ENCODE data around the gene ACOT7. TPM values are rescaled to one million over a fixed set of nuclear protein-coding genes. Genes with fewer than 3 reads are reported as not detected.

The ACOT7 gene
- total RNA-seq, 1 experiment from 2014 or later, result 70.2 TPM

DNA sequence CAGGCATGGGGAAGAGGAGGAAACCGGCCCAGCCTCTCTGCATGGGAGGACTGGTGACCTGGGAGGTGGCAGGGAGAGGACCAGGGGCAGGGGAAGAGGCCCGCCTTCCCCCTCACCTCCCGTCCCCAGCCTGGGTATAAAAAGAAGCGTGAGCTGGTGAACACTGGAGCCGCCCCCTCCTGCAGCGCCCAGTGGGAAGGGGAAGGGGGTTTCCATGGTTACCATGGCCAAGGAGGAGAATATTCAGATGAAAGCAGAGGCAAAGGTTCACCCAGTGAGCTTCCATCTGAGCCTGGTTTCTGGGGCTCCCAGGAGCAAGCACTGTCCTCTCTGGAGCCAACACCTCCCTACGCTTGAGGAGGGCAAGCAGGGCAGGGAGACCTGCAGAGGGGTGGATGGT is 54.9 kb downstream of the ACOT7 start:
- CTCF ChIA-PET, result no interaction called here
- POLR2A ChIA-PET (ENCODE audit: unreplicated experiment), result no interaction called here
- peaks cover under 1% of the 10 kb centered on the region for H3K4me1 ChIP-seq (replicated peaks; ENCODE audit: insufficient read depth)
- no peak overlapping the region for H2AFZ ChIP-seq
- no peaks in the 10 kb centered on the region for H3K27me3 ChIP-seq (ENCODE audit: insufficient read depth, low read depth)
- no peaks in the 10 kb centered on the region for H4K20me1 ChIP-seq (ENCODE audit: insufficient read depth)
- H3K9me2 ChIP-seq (ENCODE audit: insufficient read depth), result no peaks in the 10 kb centered on the region
- no peak overlapping the region for H3K4me2 ChIP-seq
- no peak overlapping the region for H3K27ac ChIP-seq
- DNase-seq, result no peak
- no TSS peak for BruUV-seq (replicated peaks)
- no peaks in the 10 kb centered on the region for H3K36me3 ChIP-seq (ENCODE audit: low read depth)
- H3K9me3 ChIP-seq (ENCODE audit: insufficient read depth, low read depth), result no peaks in the 10 kb centered on the region
- no peak overlapping the region for H3K4me3 ChIP-seq
- no peaks in the 10 kb centered on the region for H3K79me2 ChIP-seq (ENCODE audit: low read depth)
- TF ChIP-seq, protein P1, sequence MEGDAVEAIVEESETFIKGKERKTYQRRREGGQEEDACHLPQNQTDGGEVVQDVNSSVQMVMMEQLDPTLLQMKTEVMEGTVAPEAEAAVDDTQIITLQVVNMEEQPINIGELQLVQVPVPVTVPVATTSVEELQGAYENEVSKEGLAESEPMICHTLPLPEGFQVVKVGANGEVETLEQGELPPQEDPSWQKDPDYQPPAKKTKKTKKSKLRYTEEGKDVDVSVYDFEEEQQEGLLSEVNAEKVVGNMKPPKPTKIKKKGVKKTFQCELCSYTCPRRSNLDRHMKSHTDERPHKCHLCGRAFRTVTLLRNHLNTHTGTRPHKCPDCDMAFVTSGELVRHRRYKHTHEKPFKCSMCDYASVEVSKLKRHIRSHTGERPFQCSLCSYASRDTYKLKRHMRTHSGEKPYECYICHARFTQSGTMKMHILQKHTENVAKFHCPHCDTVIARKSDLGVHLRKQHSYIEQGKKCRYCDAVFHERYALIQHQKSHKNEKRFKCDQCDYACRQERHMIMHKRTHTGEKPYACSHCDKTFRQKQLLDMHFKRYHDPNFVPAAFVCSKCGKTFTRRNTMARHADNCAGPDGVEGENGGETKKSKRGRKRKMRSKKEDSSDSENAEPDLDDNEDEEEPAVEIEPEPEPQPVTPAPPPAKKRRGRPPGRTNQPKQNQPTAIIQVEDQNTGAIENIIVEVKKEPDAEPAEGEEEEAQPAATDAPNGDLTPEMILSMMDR (conservative IDR thresholded peaks at IDR 0.05), result no peak
- TF ChIP-seq EZH2 (IDR thresholded peaks at IDR 0.05; ENCODE audit: low read depth), result no peak
- intact Hi-C loops (cut with micrococcal nuclease; ENCODE audit: unreplicated experiment), result no loop called here
- H3F3A ChIP-seq (ENCODE audit: insufficient read depth, low read depth), result peaks cover 2% of the 10 kb centered on the region; the same call in 1 of the 2 replicates

DNA sequence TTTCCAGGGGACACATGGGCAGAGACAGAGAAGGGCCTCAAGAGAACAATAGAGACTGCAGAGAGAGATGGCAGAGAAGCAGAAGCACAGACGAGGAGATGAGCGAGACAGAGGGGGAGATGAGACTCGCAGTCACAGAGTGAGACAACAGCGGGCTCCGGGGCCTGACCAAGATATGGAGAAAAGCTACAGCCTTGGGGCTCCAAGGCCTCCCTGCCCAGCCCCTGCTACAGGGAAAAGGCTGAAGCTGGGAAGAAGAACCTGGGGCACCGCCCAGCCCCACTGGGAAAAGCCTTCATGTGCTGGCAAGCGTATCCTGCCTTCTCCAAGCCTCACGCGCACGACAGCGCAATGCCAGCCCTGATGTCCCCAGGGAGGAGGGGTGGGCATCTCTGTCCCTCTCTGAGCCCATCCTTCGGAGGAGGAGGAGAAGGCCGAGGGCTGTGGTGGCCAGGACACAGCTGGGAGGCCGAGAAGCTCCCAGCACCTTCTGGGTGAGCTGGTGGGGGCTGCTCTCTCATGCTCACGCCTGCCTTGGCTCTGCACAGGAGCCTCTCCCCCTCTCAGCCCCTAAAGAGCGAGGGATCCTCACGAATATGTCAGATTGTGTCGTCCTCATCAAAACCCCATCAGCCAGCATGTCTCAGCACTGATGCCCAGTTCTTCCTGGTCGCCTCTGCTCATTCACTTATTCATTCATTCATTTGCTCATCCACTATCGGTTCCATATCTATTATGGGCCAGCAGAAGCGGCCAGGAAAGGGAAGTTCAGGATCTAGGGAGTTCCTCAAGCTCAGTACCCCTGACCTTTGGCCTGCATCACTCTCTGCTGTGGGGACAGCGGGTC is 56.6 kb downstream of the ACOT7 start:
- TF ChIP-seq, protein P1 (conservative IDR thresholded peaks at IDR 0.05), result no peak
- TF ChIP-seq EZH2 (IDR thresholded peaks at IDR 0.05; ENCODE audit: low read depth), result no peak
- no peak overlapping the region for H2AFZ ChIP-seq
- no peak overlapping the region for H3K4me2 ChIP-seq
- H3K9me3 ChIP-seq (ENCODE audit: insufficient read depth, low read depth), result no peaks in the 10 kb centered on the region
- ChIA-PET POLR2A (ENCODE audit: unreplicated experiment) (no interaction called here), CTCF (no interaction called here)
- H3K9me2 ChIP-seq (ENCODE audit: insufficient read depth), result no peaks in the 10 kb centered on the region
- intact Hi-C loops (cut with micrococcal nuclease; ENCODE audit: unreplicated experiment), result no loop called here
- H3K4me3 ChIP-seq, result no peak overlapping the region
- H4K20me1 ChIP-seq (ENCODE audit: insufficient read depth), result no peaks in the 10 kb centered on the region
- BruUV-seq (replicated peaks), result no TSS peak
- H3K36me3 ChIP-seq (ENCODE audit: low read depth), result no peaks in the 10 kb centered on the region
- no peaks in the 10 kb centered on the region for H3K27me3 ChIP-seq (ENCODE audit: insufficient read depth, low read depth)
- no peaks in the 10 kb centered on the region for H3K4me1 ChIP-seq (replicated peaks; ENCODE audit: insufficient read depth)
- no peak overlapping the region for H3K27ac ChIP-seq
- no peaks in the 10 kb centered on the region for H3F3A ChIP-seq (ENCODE audit: insufficient read depth, low read depth)
- no peaks in the 10 kb centered on the region for H3K79me2 ChIP-seq (ENCODE audit: low read depth)
- DNase-seq, result no peak

DNA sequence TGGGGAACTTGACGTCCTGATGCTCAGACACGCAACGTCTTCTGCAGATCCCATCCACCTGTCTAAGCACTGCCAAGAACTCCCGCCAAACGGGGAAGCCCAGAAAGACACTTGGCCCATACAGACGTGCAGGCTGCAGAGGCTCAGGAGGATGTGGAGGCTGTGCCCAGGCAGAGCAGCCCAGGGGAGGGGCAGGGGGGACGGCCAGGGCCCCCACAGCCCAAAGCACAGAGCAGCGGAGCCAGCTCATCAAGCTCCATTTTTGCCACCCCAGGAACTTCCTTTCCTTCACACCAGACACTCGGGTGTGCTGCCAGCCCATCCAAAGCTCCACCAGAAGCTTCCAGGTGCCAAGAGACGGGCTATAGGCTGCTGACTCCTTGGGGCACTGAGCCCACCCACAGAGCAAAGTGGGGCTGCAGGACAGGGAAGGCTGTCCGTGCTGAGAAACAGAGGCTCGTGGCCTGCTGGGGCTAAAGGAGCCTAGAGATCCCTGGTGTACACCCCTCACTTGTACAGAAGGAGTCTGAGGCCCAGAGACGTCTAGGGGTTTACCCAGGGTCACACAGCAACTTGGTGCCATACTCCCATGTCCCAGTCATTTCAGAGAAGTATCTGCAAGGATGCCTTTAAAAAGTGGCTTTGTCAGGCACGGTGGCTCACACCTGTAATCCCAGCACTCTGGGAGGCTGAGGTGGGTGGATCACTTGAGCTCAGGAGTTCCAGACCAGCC is 59.1 kb downstream of the ACOT7 start:
- ChIA-PET CTCF (interaction anchor here (0.8 kb wide), 1 partner anchor 312 kb away, joined by 3 read pairs; no protein-coding TSS in a partner anchor), POLR2A (ENCODE audit: unreplicated experiment) (no interaction called here)
- no peak overlapping the region for H2AFZ ChIP-seq
- H3K4me1 ChIP-seq (replicated peaks; ENCODE audit: insufficient read depth), result no peaks in the 10 kb centered on the region
- no peak overlapping the region for H3K4me2 ChIP-seq
- no peak for TF ChIP-seq EZH2 (IDR thresholded peaks at IDR 0.05; ENCODE audit: low read depth)
- H3K9me2 ChIP-seq (ENCODE audit: insufficient read depth), result no peaks in the 10 kb centered on the region
- H3F3A ChIP-seq (ENCODE audit: insufficient read depth, low read depth), result no peaks in the 10 kb centered on the region
- intact Hi-C loops (cut with micrococcal nuclease; ENCODE audit: unreplicated experiment), result no loop called here
- H3K27ac ChIP-seq, result no peak overlapping the region
- H3K4me3 ChIP-seq, result no peak overlapping the region
- H3K36me3 ChIP-seq (ENCODE audit: low read depth), result no peaks in the 10 kb centered on the region
- no TSS peak for BruUV-seq (replicated peaks)
- DNase-seq, result no peak
- no peaks in the 10 kb centered on the region for H3K27me3 ChIP-seq (ENCODE audit: insufficient read depth, low read depth)
- no peaks in the 10 kb centered on the region for H4K20me1 ChIP-seq (ENCODE audit: insufficient read depth)
- no peaks in the 10 kb centered on the region for H3K79me2 ChIP-seq (ENCODE audit: low read depth)
- H3K9me3 ChIP-seq (ENCODE audit: insufficient read depth, low read depth), result no peaks in the 10 kb centered on the region
